HG03064 (cell line): ENCODE data around the gene CNDP2.
"Not testable (repeated sequence)": the region's sequence is repeated elsewhere in the genome, so short reads cannot be mapped to it uniquely, and the experiment has no call there.

Experiments
- ATAC-seq: cut with Tn5 transposase; IDR thresholded peaks from one replicate; pipeline ENCODE4 v1.9.1; 2021; ENCODE audit warnings: low read depth; ENCODE audit not compliant: unreplicated experiment

CNDP2 gene

GRCh38 chr18:74562775-74563174 lies 66.6 kb downstream of the CNDP2 start:
- ATAC-seq, result no peak

GRCh38 chr18:74563999-74564398 lies 67.8 kb downstream of the CNDP2 start:
- no peak for ATAC-seq

GRCh38 chr18:74565164-74565563 lies 69.0 kb downstream of the CNDP2 start:
- not testable (repeated sequence) for ATAC-seq

- ATAC-seq, result not testable (repeated sequence)
These were observed 69.8 kb downstream of the CNDP2 start for GRCh38 chr18:74565993-74566392.

- ATAC-seq, result no peak
These were observed 71.7 kb downstream of the CNDP2 start for GRCh38 chr18:74567822-74568221.

GRCh38 chr18:74569401-74569800 lies 73.2 kb downstream of the CNDP2 start:
- ATAC-seq, result no peak

GRCh38 chr18:74570266-74570665 lies 74.1 kb downstream of the CNDP2 start:
- no peak for ATAC-seq

GRCh38 chr18:74571895-74572680 lies 75.9 kb downstream of the CNDP2 start:
- no peak for ATAC-seq

- ATAC-seq, result no peak
These were observed 76.9 kb downstream of the CNDP2 start for GRCh38 chr18:74573053-74573452.
